DMS 273 treated with DMSO at 0.1 percent for 48 hours (cell line): ENCODE measurements around the gene CORO2A.
"Not testable (repeated sequence)": the region's sequence is repeated elsewhere in the genome, so short reads cannot be mapped to it uniquely, and the experiment has no call there.

ENCODE experiments used
- DNase-seq: peaks from one replicate; lab custom pipeline; 2025; lab: John Stamatoyannopoulos, UW

The CORO2A gene

GRCh38 chr9:98190757-98191105 lies 1.7 kb downstream of the CORO2A start:
- DNase-seq = no peak

GRCh38 chr9:98189412-98189811 lies 3.0 kb downstream of the CORO2A start:
- DNase-seq = no peak

GRCh38 chr9:98187926-98188325 lies 4.5 kb downstream of the CORO2A start:
- DNase-seq = no peak

- no peak for DNase-seq
Observed at GRCh38 chr9:98186236-98186635, 6.2 kb downstream of the CORO2A start.

DNA sequence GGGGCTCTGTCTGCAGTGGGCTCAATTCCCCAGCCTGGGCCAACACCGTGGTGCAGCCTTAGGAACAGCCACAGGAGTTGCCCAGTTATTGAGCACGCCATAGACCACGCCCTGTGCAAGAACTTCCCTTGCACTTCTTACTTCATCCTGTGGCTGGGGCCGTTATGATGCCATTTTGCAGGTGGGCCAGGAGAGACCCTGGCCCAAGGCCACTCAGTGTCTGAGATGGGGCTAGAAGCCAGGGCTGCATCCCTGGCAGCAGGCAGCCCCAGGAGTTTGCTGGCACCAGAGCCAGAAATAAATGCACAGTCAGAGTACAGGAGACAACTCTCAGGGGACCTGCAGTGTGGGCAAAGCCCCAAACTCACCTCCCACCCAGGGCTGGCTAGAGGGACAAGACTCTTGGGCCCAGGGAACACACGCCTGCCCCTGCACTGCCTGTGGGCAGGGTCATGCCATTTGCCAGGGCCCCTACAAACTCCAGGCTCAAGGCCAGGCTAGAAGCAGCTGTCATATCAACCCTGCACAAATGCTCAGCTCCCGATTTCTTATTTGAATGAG lies 6.7 kb downstream of the CORO2A start:
- peak; percentile 28 for DNase-seq

DNA sequence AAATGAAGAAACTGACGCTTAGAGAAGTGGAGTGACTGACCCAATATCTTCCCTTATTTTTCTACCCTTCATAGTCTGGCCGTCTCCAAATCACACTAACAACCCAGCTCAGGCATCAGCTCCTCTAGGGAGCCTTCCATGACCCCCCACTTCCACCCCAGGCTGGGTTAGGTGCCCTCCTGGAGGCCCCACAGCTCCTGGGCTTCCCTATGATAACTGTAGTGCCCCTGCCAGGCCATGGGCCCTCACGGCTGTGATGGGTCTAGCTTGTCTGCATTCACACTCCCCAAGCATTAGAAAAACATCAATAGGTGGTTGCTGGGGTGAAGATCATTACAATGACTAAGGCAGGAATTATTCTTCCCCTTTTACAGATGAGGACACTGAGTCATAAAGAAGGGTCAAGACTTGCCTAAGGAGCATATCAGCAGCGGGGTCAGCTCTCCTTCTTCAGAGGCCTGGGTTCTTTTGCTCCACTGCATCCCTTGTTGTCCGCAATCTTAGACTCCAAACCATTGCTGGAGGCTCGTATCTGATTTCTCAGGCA lies 7.3 kb downstream of the CORO2A start:
- no peak for DNase-seq

- no peak for DNase-seq
Observed at GRCh38 chr9:98184326-98184725, 8.1 kb downstream of the CORO2A start.

- DNase-seq = no peak
Observed at GRCh38 chr9:98182889-98183599, 9.4 kb downstream of the CORO2A start.

DNA sequence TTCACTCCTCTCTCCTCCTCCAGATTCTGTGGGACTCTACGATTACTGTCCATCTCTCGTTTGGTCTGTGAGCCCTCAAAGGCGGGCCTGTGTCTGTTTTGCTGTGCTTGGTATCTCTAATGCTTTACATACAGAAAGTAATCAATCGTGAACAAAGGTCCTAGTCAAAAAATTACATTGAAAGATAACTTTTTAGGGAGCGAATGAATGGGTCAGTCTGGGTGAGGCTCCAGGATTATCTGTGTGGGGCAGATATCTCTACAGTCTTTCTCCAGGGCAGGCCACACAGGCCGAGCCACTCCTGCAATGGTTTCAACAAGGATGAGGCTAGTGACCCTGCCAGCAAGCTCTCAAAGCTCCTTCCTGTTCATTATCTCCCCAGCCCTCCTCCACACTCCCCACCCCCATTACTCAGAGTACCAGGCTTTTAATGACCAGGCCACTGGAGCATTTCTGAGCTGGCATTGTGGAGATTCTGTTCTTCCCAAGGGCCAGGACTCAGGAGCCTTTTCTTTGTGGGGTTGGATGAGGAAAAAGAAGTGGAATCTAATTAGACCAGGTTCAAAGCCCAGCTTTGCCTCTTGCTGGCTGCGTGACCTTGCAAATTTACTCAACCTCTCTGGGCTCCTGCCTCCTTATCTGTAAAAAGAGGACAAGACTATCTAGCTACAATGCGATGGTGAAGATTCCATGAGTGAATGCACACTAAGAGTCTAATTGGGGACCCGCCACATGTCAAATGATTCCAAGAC lies 10.2 kb downstream of the CORO2A start:
- DNase-seq = no peak

DNA sequence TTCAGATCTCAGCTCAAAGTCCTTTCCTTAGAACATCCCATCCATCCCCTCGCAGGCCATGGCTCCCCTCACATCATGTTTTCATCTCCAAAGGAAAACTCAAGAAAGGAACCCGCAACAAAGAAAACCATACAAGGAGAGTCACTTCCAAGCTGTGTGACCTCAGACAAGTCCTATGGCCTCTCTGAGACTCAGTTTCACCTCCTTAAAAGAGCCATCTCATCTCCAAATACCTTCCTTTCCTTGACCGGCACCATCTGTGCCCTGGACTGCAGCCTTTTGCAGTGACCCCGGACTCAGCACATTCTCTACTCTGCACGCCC lies 10.7 kb downstream of the CORO2A start:
- no peak for DNase-seq

DNA sequence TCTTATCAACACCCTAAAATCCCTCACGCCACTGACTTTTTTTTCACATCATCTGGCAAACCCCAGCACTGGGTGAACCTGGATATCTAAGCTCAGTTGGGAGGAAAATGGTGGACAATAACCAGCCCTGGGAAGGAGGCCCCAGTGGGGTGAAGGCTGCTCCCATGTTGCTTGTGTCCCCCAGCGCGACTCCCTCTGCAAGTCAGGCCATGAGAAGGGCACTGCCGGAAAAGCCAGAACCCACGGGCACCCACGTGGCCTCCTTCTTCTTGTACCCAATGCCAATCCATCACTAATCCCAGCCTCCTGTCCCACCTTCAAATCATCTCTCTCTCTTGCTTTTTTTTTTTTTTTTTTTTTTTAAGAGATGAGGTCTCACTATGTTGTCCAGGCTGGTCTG lies 11.4 kb downstream of the CORO2A start:
- DNase-seq = no peak

GRCh38 chr9:98178874-98179850 lies 13.3 kb downstream of the CORO2A start:
- no peak for DNase-seq

DNA sequence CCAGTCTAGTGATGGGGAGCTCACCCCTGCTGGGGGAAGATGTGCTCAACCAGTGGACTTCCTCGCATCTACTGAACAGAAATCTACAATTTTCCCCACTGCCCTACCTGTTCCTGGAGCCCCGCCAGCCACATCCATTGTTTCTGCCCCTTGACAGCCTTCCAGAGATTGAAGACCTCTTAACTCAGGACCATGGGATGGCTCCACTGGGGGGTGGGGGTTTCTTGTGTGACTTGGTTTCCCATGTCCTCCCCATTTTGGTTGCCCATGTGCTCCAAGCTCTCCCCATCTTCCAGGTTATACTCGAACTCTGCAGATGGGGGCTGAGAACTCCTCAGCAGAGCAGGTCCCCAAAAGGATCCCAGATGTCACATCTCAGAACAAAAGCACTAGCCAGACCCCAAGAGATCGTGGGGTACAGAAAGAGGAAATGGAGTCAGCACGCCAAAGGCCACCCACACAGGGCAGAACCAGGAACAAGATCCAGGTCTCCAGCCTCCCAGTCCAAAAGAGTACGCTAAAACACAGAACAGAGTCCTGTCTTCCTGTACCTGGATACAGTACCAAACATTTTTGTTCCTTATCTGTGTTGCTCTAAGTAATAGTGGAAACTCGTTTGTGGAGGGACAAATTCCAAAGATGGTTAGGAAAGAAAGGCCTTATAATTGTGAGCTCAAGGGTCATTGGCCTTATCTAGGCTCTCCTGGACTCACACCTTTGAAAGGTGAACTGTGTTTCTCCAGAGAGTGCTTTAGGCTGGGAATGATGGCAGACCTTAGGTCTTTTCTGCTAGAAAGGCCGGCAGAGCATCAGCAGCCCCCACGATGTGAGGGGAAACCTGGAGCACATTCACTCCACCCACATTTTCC lies 15.8 kb downstream of the CORO2A start:
- DNase-seq = no peak

DNA sequence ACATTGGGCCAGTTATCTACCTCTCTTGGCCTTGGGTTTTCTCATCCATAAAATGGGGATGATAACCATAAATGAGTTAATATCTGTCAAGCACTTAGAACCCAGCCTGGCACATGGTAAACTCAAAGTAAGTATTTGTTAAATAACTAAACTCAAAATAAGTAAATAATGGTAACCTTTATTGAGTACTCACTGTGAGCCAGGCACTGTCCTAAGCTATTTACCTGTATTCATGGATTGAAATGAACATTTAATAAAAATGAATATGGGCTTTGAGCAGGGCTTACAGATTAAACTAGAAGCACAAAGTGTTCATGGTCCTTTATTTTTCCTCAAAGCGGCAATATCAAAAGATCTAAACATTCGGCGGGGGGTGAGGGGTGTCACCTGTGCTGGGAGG lies 16.7 kb downstream of the CORO2A start:
- DNase-seq = no peak

DNA sequence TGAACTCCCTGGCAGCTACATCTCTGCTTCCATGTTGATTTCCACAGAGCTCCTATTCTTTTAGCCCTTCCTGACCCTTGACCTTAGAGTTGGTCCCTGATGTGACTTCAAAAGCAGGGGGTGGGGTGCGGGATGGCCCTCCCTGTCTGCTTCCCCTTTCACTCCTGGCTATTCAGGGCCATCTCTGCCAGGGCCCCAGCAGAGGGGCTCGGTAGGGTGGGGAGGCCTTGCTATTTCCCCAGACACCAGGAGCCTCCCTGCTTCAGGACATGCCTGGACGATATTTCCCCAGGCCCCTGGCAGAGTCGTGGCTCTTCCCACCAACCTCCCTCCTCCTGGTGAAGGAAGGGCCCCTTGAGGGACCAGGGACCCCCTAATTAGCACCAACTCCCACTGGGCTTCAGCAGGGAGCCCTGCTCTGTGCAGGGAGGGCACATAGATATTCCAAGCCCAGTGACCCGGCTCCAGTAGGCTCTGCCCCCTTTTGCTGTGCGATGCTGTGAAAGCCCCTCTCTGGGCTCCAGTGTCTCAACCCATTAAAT lies 17.3 kb downstream of the CORO2A start:
- no peak for DNase-seq

DNA sequence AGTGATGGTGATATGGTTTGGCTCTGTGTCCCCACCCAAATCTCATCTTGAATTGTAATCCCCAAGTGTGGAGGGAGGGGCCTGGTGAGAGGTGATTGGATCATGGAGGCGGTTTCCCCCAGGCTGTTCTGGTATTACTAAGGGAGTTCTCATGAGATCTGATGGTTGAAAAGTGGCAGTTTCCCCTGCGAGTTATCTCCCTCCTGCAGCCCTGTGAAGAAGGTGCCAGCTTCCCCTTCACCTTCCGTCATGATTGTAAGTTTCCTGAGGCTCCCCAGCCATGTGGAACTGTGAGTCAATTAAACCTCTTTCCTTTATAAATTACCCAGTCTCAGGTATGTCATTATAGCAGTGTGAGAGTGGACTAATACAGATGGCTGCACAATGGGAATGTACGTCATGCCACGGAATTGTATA lies 17.9 kb downstream of the CORO2A start:
- not testable (repeated sequence) for DNase-seq

- DNase-seq = no peak
Observed at GRCh38 chr9:98173181-98173580, 19.3 kb downstream of the CORO2A start.

- peak; percentile 80 for DNase-seq
Observed at GRCh38 chr9:98172604-98173003, 19.8 kb downstream of the CORO2A start.

GRCh38 chr9:98171176-98171925 lies 21.1 kb downstream of the CORO2A start:
- DNase-seq = no peak

DNA sequence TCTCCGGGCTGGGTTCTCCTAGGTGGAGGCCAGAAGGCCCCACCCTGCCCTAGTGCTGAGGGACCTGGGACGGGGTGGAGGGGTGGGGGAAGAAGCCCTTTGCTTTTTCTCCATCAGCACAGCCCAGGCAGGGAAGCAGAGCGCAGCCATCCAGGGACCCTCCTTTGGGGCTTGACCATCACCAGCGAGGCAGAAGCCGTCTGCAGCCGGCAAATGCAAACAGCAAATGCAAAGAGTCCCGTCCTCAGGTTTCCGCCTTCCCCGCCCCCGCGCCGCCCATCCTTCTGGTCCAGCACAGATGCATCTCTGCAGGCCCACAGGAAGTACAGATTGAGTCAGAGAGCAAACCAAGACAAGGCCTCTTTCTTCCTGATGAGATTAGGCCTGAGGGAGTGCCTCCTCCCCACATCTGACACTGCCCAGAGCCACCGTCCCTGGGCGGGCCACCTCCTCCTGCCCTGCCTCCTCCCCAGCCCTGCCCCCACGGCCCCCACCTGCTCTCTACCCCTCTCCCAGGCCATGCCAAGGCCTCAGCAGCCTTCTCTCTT lies 23.4 kb downstream of the CORO2A start:
- no peak for DNase-seq
